HUES48 (cell line): ENCODE measurements around the gene DESI1.
"Not testable (repeated sequence)": the region's sequence is repeated elsewhere in the genome, so short reads cannot be mapped to it uniquely, and the experiment has no call there.

Experiments
- H3K27ac ChIP-seq: one replicate; pipeline ENCODE4 v1.7.0; 2013; ENCODE audit warnings: low read depth, low read length, inconsistent platforms
- H3K27me3 ChIP-seq: 2 replicates; pipeline ENCODE4 v1.6.1; 2013; ENCODE audit warnings: mild to moderate bottlenecking, low read length; ENCODE audit not compliant: control insufficient read depth, insufficient read depth
- H3K36me3 ChIP-seq: 2 replicates; pipeline ENCODE4 v1.6.1; 2013; ENCODE audit warnings: low read length; ENCODE audit not compliant: control insufficient read depth, insufficient read depth
- H3K4me1 ChIP-seq: 2 replicates; pipeline ENCODE4 v1.6.1; 2013; ENCODE audit warnings: mild to moderate bottlenecking, low read length; ENCODE audit not compliant: control insufficient read depth, insufficient read depth
- H3K4me3 ChIP-seq: 2 replicates; pipeline ENCODE4 v1.5.1; 2013; ENCODE audit warnings: mild to moderate bottlenecking, low read depth, low read length
- H3K9ac ChIP-seq: 2 replicates; pipeline ENCODE4 v1.6.1; 2013; ENCODE audit warnings: mild to moderate bottlenecking, low read depth, low read length, moderate library complexity
- H3K9me3 ChIP-seq: 2 replicates; pipeline ENCODE4 v1.6.1; 2013; ENCODE audit warnings: low read length; ENCODE audit not compliant: control insufficient read depth, insufficient read depth

DESI1 gene

GRCh38 chr22:41560095-41560471 is 60.8 kb downstream of the DESI1 start:
- H3K4me3 ChIP-seq: no peak overlapping the region
- H3K27me3 ChIP-seq: no peaks in the 10 kb centered on the region
- H3K9ac ChIP-seq: no peak overlapping the region
- peaks cover 41% of the 10 kb centered on the region for H3K4me1 ChIP-seq
- no peaks in the 10 kb centered on the region for H3K36me3 ChIP-seq
- no peak overlapping the region for H3K27ac ChIP-seq
- H3K9me3 ChIP-seq: no peaks in the 10 kb centered on the region

- not testable (repeated sequence) for H3K4me3 ChIP-seq, H3K9ac ChIP-seq, H3K36me3 ChIP-seq, H3K27ac ChIP-seq, H3K27me3 ChIP-seq, H3K9me3 ChIP-seq
- H3K4me1 ChIP-seq: peaks cover 38% of the 10 kb centered on the region
Observed at GRCh38 chr22:41558241-41558630, 62.6 kb downstream of the DESI1 start.

- Histone ChIP-seq H3K36me3 (no peaks in the 10 kb centered on the region), H3K27ac (no peak overlapping the region), H3K4me3 (no peak overlapping the region), H3K4me1 (peaks cover 32% of the 10 kb centered on the region), H3K9me3 (no peaks in the 10 kb centered on the region), H3K27me3 (no peaks in the 10 kb centered on the region), H3K9ac (no peak overlapping the region)
Observed at GRCh38 chr22:41557401-41558240, 63.2 kb downstream of the DESI1 start.

- H3K9ac ChIP-seq: no peak overlapping the region
- no peak overlapping the region for H3K4me3 ChIP-seq
- H3K27me3 ChIP-seq: no peaks in the 10 kb centered on the region
- no peaks in the 10 kb centered on the region for H3K9me3 ChIP-seq
- no peak overlapping the region for H3K27ac ChIP-seq
- H3K36me3 ChIP-seq: no peaks in the 10 kb centered on the region
- H3K4me1 ChIP-seq: peaks cover 22% of the 10 kb centered on the region
Observed at GRCh38 chr22:41556561-41556960, 64.3 kb downstream of the DESI1 start.

GRCh38 chr22:41555325-41555982 is 65.4 kb downstream of the DESI1 start:
- Histone ChIP-seq H3K36me3 (no peaks in the 10 kb centered on the region), H3K27me3 (no peaks in the 10 kb centered on the region), H3K4me3 (no peak overlapping the region), H3K9ac (no peak overlapping the region), H3K27ac (no peak overlapping the region), H3K9me3 (no peaks in the 10 kb centered on the region), H3K4me1 (peaks cover 12% of the 10 kb centered on the region)

GRCh38 chr22:41551877-41552582 is 68.8 kb downstream of the DESI1 start:
- H3K27ac ChIP-seq: no peak overlapping the region
- no peak overlapping the region for H3K4me3 ChIP-seq
- H3K36me3 ChIP-seq: no peaks in the 10 kb centered on the region
- no peak overlapping the region for H3K9ac ChIP-seq
- H3K4me1 ChIP-seq: peaks cover 1% of the 10 kb centered on the region; the same call in 1 of the 2 replicates
- H3K9me3 ChIP-seq: no peaks in the 10 kb centered on the region
- H3K27me3 ChIP-seq: no peaks in the 10 kb centered on the region

GRCh38 chr22:41550952-41551491 is 69.8 kb downstream of the DESI1 start:
- Histone ChIP-seq H3K27ac (no peak overlapping the region), H3K9me3 (no peaks in the 10 kb centered on the region), H3K4me1 (no peaks in the 10 kb centered on the region), H3K36me3 (no peaks in the 10 kb centered on the region), H3K27me3 (no peaks in the 10 kb centered on the region), H3K4me3 (no peak overlapping the region), H3K9ac (no peak overlapping the region)

- Histone ChIP-seq H3K9me3 (no peaks in the 10 kb centered on the region), H3K27me3 (no peaks in the 10 kb centered on the region), H3K4me1 (peaks cover 7% of the 10 kb centered on the region), H3K4me3 (no peak overlapping the region), H3K27ac (no peak overlapping the region), H3K9ac (no peak overlapping the region), H3K36me3 (no peaks in the 10 kb centered on the region)
Observed at GRCh38 chr22:41548830-41549211, 72.0 kb downstream of the DESI1 start.
